ENCODE data around the gene TRIM15. TPM values are rescaled to one million over a fixed set of nuclear protein-coding genes. Genes with fewer than 3 reads are reported as not detected.

The TRIM15 gene
- total and polyA plus RNA-seq, 8 donors = 0.13 to 24.6 TPM; not detected in 6

GRCh38 chr6:30212865-30213666, 49.7 kb downstream of the TRIM15 start, which contains the start of gene TRIM26:
Gene TRIM26 (minus strand): TSS chr6:30213406. CDS start chr6:30199103, 14,303 bp downstream.
- intact Hi-C loops (cut with DNase I; ENCODE audit: low total_unique reads) = no loop called here
- Histone ChIP-seq H3K36me3 (no peaks in the 10 kb centered on the region), H3K9me3 (no peaks in the 10 kb centered on the region), H3K27me3 (no peaks in the 10 kb centered on the region), H3K4me3 (peak within 1 kb of the TSS; percentile 65 to 92 (median 71)), H3K27ac (peak within 1 kb of the TSS; percentile 94 to 99 (median 97)), H3K4me1 (peaks cover 43 to 56% (median 53%) of the 10 kb centered on the region in 4 donors)
- TF ChIP-seq CTCF (IDR thresholded peaks at IDR 0.05) = no peak
- peak; percentile 92 to 98 (median 98) for TF ChIP-seq POLR2AphosphoS5 (IDR thresholded peaks at IDR 0.05)
- peak in 2 of 4 donors; percentile 85 to 88 for TF ChIP-seq POLR2A (IDR thresholded peaks at IDR 0.05)
- 0 to 1% (median 0%) methylated on average over 53 to 59 of the region's 59 CpGs for WGBS, 5 donors
- DNase-seq = peak; percentile 99

GRCh38 chr6:30213667-30213956, 50.3 kb downstream of the TRIM15 start:
- intact Hi-C loops (cut with DNase I; ENCODE audit: low total_unique reads) = no loop called here

GRCh38 chr6:30213957-30214656, 50.8 kb downstream of the TRIM15 start:
- Histone ChIP-seq H3K27me3 (no peaks in the 10 kb centered on the region), H3K27ac (peak overlapping the region; percentile 94 to 99 (median 97)), H3K4me3 (peak overlapping the region; percentile 65 to 92 (median 71)), H3K9me3 (no peaks in the 10 kb centered on the region), H3K36me3 (no peaks in the 10 kb centered on the region), H3K4me1 (peaks cover 40 to 47% (median 45%) of the 10 kb centered on the region in 4 donors)
- intact Hi-C loops (cut with DNase I; ENCODE audit: low total_unique reads) = no loop called here
- WGBS, 5 donors = 0 to 1% (median 0%) methylated on average over 41 to 45 of the region's 45 CpGs
- TF ChIP-seq POLR2AphosphoS5 (IDR thresholded peaks at IDR 0.05) (peak; percentile 77 to 97 (median 96)), EP300 (IDR thresholded peaks at IDR 0.05) (no peak), POLR2A (IDR thresholded peaks at IDR 0.05) (peak in 2 of 4 donors; percentile 63 to 74), CTCF (IDR thresholded peaks at IDR 0.05) (no peak)
- peak; percentile 88 to 95 for DNase-seq

More at GRCh38 chr6:30213667-30213956, 50.3 kb downstream of the TRIM15 start:
- H3K4me1 ChIP-seq = peaks cover 40 to 50% (median 47%) of the 10 kb centered on the region in 4 donors
- DNase-seq = no peak
- H3K27me3 ChIP-seq = no peaks in the 10 kb centered on the region
- H3K36me3 ChIP-seq = no peaks in the 10 kb centered on the region
- WGBS, 5 donors = 0 to 1% (median 0%) methylated on average over 11 to 12 of the region's 12 CpGs
- peak overlapping the region; percentile 94 to 99 (median 97) for H3K27ac ChIP-seq
- TF ChIP-seq EP300 (IDR thresholded peaks at IDR 0.05) (no peak), CTCF (IDR thresholded peaks at IDR 0.05) (no peak), POLR2A (IDR thresholded peaks at IDR 0.05) (no peak), POLR2AphosphoS5 (IDR thresholded peaks at IDR 0.05) (no peak)
- H3K9me3 ChIP-seq = no peaks in the 10 kb centered on the region
- peak overlapping the region; percentile 65 to 92 (median 71) for H3K4me3 ChIP-seq

- WGBS, 5 donors = 58 to 64% (median 64%) methylated on average over 13 to 14 of the region's 14 CpGs
- intact Hi-C loops (cut with DNase I; ENCODE audit: low total_unique reads) = no loop called here
- TF ChIP-seq EP300 (IDR thresholded peaks at IDR 0.05) = no peak
- TF ChIP-seq CTCF (IDR thresholded peaks at IDR 0.05) = no peak
- no peak for TF ChIP-seq POLR2AphosphoS5 (IDR thresholded peaks at IDR 0.05)
- TF ChIP-seq POLR2A (IDR thresholded peaks at IDR 0.05) = no peak
- H3K4me3 ChIP-seq = peak overlapping the region; percentile 65 to 92 (median 71)
- no peak for DNase-seq
- no peaks in the 10 kb centered on the region for H3K36me3 ChIP-seq
- peak overlapping the region; percentile 94 to 99 (median 97) for H3K27ac ChIP-seq
- peaks cover 35 to 47% (median 44%) of the 10 kb centered on the region in 4 donors for H3K4me1 ChIP-seq
- no peaks in the 10 kb centered on the region for H3K27me3 ChIP-seq
- H3K9me3 ChIP-seq = no peaks in the 10 kb centered on the region
These were observed 51.3 kb downstream of the TRIM15 start for GRCh38 chr6:30214657-30214982.

Data from stomach (tissue), 9 donors.